Esophagus squamous epithelium (tissue), 5 donors: Measurements from ENCODE around the gene BMP8A. TPM values are rescaled to one million over a fixed set of nuclear protein-coding genes. Genes with fewer than 3 reads are reported as not detected.
"Not testable (repeated sequence)": the region's sequence is repeated elsewhere in the genome, so short reads cannot be mapped to it uniquely, and the experiment has no call there.

Experiments
- DNase-seq: peaks from one replicate; lab custom pipeline; 2025; lab: John Stamatoyannopoulos, UW
- H3K27ac ChIP-seq, 4 donors: fragments of 200-600 bp; sonication (generic); one replicate each; pipeline ENCODE4 v1.5.1; 2016 to 2019; ENCODE audit warnings: mild to moderate bottlenecking in 1 of 4
- H3K27me3 ChIP-seq, 4 donors: fragments of 200-600 bp; sonication (generic); 1 replicate in 3 of 4; 2 replicates in 1 of 4; pipeline versions ENCODE4 v1.5.1 to v1.6.0; 2017 to 2021; ENCODE audit warnings: antibody characterized with exemption in 1 of 4
- H3K36me3 ChIP-seq, 3 donors: fragments of 200-600 bp; sonication (generic); one replicate each; pipeline ENCODE4 v1.5.1; 2016 to 2019
- H3K4me1 ChIP-seq, 3 donors: fragments of 200-600 bp; sonication (generic); one replicate each; pipeline ENCODE4 v1.5.1; 2017 to 2019
- H3K4me3 ChIP-seq, 4 donors: fragments of 200-600 bp; sonication (generic); 1 replicate in 3 of 4; 2 replicates in 1 of 4; pipeline ENCODE4 v1.5.1; 2016 to 2019; ENCODE audit warnings: mild to moderate bottlenecking in 2 of 4, moderate library complexity in 1 of 4
- H3K9me3 ChIP-seq, 3 donors: fragments of 200-600 bp; sonication (generic); one replicate each; pipeline ENCODE4 v1.5.1; 2016 to 2019
- POLR2A ChIP-seq, 4 donors: fragments of 450-650 bp; IDR thresholded peaks; one replicate each; pipeline ENCODE4 v1.6.1; 2017; ENCODE audit warnings: antibody characterized with exemption in 4 of 4, mild to moderate bottlenecking in 4 of 4, moderate library complexity in 3 of 4
- WGBS, 2 donors: methylation state at CpG; one replicate each; pipeline ENCODE4 v1.1.5; 2018; 5-methylcytosine and 5-hydroxymethylcytosine counted together
- intact Hi-C: fragments of 100-400 bp; cut with DNase I; formaldehyde crosslinking; loops from one replicate; pipeline ENCODE4 v1.15.0; 2022
- total RNA-seq, 4 donors: library from RNA; depleted of rRNA; stranded (reverse); fragments of >200 nt; gene quantifications; one replicate each; pipeline ENCODE4 v1.1.0, GENCODE V29; 2016
- TF ChIP-seq, protein P1 (sequence below), 6 experiments: fragments of 450-650 bp in 4 of 6; fragments of 200-600 bp in 2 of 6; sonication (generic) in 2 of 6; IDR thresholded peaks; one replicate each; pipeline ENCODE4 v1.5.1; 2016 to 2019; ENCODE audit warnings: antibody characterized with exemption in 6 of 6, mild to moderate bottlenecking in 4 of 6, moderate library complexity in 4 of 6
- donor health status: DM: yes; HTN: yes; CAD: no.

The BMP8A gene
- total RNA-seq, 4 donors from 2014 or later, result 0.13 to 0.38 TPM; not detected in 2

DNA sequence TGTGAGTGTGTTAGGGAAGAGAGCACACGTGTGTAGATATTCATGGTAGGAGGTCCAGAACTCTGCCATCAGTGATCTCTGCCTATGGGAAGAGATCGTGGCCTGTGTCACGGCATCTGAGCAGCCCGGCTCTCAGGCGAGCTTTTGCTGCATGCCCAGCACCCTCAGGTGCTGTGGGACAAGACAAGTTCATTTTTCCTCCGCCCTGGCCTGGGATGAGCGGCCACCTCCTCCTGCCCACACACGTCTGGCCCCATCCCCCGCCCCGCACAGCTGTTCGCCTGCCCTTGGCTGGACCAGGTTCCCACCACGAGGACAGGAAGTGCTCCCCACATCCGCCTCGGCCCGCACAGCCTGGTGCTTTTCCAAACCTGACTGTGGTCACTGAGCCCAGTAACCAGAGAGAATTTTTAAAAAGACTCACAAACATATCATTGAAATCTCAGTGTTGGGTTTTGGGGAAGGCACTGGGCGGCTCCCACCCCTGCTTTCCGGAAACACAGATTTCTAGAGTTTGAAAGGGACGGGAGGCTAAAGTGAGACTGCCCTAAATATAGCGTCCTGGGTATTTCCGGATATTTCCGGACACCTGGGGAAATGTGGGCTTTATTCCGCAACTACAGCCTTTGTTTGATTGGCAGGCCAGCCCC, 18.0 kb downstream of the BMP8A start:
- intact Hi-C loops, result no loop called here
- TF ChIP-seq, protein P1, sequence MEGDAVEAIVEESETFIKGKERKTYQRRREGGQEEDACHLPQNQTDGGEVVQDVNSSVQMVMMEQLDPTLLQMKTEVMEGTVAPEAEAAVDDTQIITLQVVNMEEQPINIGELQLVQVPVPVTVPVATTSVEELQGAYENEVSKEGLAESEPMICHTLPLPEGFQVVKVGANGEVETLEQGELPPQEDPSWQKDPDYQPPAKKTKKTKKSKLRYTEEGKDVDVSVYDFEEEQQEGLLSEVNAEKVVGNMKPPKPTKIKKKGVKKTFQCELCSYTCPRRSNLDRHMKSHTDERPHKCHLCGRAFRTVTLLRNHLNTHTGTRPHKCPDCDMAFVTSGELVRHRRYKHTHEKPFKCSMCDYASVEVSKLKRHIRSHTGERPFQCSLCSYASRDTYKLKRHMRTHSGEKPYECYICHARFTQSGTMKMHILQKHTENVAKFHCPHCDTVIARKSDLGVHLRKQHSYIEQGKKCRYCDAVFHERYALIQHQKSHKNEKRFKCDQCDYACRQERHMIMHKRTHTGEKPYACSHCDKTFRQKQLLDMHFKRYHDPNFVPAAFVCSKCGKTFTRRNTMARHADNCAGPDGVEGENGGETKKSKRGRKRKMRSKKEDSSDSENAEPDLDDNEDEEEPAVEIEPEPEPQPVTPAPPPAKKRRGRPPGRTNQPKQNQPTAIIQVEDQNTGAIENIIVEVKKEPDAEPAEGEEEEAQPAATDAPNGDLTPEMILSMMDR (IDR thresholded peaks at IDR 0.05), result no peak
- TF ChIP-seq POLR2A (IDR thresholded peaks at IDR 0.05), result no peak
- Histone ChIP-seq H3K27ac (peak overlapping the region in 1 of 4 donors; percentile 32), H3K4me3 (no peak overlapping the region), H3K4me1 (peaks cover 0 to 5% (median under 1%) of the 10 kb centered on the region in 3 donors), H3K36me3 (no peaks in the 10 kb centered on the region), H3K27me3 (peaks cover 0 to 37% (median 0%) of the 10 kb centered on the region in 4 donors), H3K9me3 (no peaks in the 10 kb centered on the region)
- DNase-seq, result no peak
- WGBS, 2 donors, result 54 to 56% methylated on average over 7 to 12 of the region's 22 CpGs

DNA sequence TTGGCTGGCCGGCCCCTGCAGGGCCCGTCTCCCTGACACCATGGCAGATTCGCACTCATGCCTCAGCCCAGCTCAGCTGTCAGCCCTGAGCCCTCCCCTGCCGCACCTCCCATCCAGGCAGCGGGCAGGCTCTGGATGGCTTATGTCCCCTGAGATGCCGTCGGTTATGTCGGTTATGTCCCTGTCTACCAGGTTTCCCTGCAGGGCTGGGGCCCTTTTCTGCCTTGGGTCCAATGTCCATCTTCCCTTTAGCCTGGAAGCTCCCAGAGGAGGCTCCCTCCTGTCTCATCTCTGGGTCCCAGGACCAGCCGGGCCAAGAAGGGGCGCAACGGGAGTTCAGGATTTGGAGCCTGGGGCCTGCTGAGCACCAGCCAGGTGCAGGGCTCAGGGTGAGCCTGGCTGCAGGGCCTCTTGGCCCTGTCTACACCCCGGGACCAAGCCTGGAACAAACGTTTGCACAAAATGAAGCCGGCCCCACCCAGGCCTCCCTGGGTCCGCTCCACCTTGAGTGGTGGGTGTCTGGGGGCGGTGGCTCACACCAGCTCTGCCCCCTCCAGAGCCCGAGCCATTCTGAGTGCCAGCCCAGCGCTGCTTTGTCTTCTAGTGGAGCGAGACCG, 19.2 kb downstream of the BMP8A start:
- H3K4me1 ChIP-seq, DNase-seq, H3K27ac ChIP-seq, intact Hi-C loops, H3K9me3 ChIP-seq, H3K4me3 ChIP-seq, H3K36me3 ChIP-seq: not testable (repeated sequence)
- H3K27me3 ChIP-seq, result peaks cover 0 to 44% (median 0%) of the 10 kb centered on the region in 4 donors
- WGBS, 2 donors, result 100% methylated on average over 3 of the region's 20 CpGs; no CpG with 5 or more reads in 1 of the 2 donors

DNA sequence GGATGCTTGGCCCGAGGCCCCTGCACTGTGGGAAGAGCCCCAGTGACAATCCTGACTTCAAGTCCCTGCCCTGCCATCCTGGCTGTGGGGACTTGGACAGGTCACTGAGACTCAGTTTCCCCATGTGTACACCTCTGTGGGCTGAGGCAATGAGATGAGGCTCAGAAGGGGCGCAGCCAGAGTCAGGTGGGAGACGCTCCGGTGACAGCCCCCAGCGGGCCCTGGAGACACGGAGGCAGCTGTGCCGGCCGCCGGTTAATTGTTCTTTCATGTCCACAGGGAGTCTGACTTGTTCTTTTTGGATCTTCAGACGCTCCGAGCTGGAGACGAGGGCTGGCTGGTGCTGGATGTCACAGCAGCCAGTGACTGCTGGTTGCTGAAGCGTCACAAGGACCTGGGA, 20.0 kb downstream of the BMP8A start:
- not testable (repeated sequence) for DNase-seq

DNA sequence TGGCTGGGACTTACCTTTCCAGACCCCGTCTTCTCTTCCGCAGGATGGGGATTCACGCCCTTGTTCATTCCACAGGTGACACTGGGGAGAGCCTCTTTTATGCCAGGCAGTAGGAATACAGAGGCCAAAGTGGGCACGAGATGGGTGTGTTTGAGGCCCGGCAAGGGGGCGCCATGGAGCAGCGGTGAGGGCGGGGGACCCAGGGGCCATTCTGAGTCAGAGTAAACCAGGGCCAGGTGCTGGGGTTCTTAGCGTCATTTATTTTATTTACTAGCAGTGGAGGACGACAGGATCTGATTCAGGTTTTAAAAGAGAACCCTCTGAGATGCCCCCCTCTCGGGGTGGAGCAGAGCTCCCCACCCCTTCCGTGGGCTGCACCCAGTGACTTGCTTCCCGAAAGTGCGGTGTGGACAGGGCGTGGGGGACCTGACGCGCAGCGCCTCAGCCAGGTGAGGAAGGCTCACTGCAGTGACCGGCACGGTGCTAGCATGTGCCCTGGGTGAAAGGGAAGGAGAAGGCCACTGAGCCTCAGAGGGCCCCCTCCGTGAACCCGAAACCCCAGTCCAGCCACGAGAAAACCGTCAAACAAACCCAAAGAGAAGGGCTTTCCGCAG, 20.9 kb downstream of the BMP8A start:
- H3K27ac ChIP-seq, DNase-seq, H3K36me3 ChIP-seq, H3K9me3 ChIP-seq, H3K4me3 ChIP-seq, intact Hi-C loops, H3K4me1 ChIP-seq: not testable (repeated sequence)
- WGBS, 2 donors, result no CpG with 5 or more reads among the region's 25 CpGs
- peaks cover 0 to 33% (median 0%) of the 10 kb centered on the region in 4 donors for H3K27me3 ChIP-seq

More for the DNA sequence above, 20.0 kb downstream of the BMP8A start:
- H3K27me3 ChIP-seq, result peaks cover 0 to 42% (median 0%) of the 10 kb centered on the region in 4 donors
- H3K36me3 ChIP-seq, H3K27ac ChIP-seq, H3K4me3 ChIP-seq, intact Hi-C loops, H3K4me1 ChIP-seq, H3K9me3 ChIP-seq: not testable (repeated sequence)
- no CpG with 5 or more reads among the region's 13 CpGs for WGBS, 2 donors

DNA sequence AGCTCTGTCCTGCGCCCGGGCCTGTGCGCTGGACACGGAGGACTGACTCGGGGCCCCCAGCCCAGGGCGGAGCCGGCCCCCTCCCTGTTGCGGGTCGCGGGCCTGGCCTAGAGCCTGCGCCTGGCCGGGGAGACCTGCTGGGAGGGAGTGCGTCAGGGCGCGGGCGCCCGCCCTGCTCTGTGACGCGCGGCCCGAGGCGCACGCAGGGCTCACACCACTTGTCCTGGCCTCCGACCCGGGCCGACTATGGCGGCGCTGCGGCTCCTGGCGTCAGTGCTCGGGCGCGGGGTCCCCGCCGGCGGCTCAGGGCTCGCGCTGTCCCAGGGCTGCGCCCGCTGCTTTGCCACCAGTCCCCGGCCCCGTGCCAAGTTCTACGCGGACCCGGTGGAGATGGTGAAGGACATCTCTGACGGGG, 23.3 kb downstream of the BMP8A start:
- peak overlapping the region in 3 of 4 donors; percentile 6 to 55 (median 44) for H3K4me3 ChIP-seq
- H3K4me1 ChIP-seq, H3K9me3 ChIP-seq, H3K27ac ChIP-seq, H3K36me3 ChIP-seq, DNase-seq, intact Hi-C loops: not testable (repeated sequence)
- H3K27me3 ChIP-seq, result peaks cover 0 to 13% (median 0%) of the 10 kb centered on the region in 4 donors
- 0% methylated on average over 2 of the region's 46 CpGs; no CpG with 5 or more reads in 1 of the 2 donors for WGBS, 2 donors

DNA sequence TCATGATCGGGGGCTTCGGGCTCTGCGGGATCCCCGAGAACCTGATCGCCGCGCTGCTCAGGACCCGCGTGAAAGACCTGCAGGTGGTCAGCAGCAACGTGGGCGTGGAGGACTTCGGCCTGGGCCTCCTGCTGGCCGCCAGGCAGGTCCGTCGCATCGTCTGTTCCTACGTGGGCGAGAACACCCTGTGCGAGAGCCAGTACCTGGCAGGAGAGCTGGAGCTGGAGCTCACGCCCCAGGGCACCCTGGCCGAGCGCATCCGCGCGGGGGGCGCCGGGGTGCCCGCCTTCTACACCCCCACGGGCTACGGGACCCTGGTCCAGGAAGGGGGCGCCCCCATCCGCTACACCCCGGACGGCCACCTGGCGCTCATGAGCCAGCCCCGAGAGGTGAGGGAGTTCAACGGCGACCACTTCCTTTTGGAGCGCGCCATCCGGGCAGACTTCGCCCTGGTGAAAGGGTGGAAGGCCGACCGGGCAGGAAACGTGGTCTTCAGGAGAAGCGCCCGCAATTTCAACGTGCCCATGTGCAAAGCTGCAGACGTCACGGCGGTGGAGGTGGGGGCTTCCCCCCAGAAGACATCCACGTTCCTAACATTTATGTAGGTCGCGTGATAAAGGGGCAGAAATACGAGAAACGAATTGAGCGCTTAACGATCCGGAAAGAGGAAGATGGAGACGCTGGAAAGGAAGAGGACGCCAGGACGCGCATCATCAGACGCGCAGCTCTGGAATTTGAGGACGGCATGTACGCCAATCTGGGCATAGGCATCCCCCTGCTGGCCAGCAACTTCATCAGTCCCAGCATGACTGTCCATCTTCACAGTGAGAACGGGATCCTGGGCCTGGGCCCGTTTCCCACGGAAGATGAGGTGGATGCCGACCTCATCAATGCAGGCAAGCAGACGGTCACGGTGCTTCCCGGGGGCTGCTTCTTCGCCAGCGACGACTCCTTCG, 24.0 kb downstream of the BMP8A start:
- H3K9me3 ChIP-seq, H3K4me1 ChIP-seq, intact Hi-C loops, H3K36me3 ChIP-seq, H3K27ac ChIP-seq, DNase-seq: not testable (repeated sequence)
- 0 to 13% methylated on average over 3 to 19 of the region's 78 CpGs for WGBS, 2 donors
- Histone ChIP-seq H3K4me3 (peak overlapping the region in 3 of 4 donors; percentile 6 to 55 (median 44)), H3K27me3 (peaks cover 0 to 13% (median 0%) of the 10 kb centered on the region in 4 donors)

DNA sequence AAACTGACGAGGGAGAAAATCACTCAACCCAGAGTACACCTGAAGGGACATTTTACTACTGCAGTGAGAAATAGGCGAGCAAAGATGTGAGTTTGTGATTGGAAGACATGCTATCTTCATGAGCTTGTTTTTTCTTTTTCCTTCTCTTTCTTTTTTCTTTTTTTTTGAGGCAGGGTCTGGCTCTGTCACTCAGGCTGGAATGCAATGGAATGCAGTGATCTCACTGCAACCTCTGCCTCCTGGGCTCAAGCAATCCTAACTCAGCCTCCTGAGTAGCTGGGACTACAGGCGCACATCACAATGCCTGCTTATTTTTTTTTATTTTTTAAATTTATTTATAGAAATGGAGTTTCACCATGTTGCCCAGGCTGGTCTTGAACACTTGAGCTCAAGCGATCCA, 25.4 kb downstream of the BMP8A start:
- intact Hi-C loops, H3K27me3 ChIP-seq, H3K9me3 ChIP-seq, H3K4me3 ChIP-seq, H3K36me3 ChIP-seq, H3K4me1 ChIP-seq, DNase-seq, H3K27ac ChIP-seq: not testable (repeated sequence)
- WGBS, 2 donors, result 90 to 96% methylated on average over 2 of the region's 4 CpGs

DNA sequence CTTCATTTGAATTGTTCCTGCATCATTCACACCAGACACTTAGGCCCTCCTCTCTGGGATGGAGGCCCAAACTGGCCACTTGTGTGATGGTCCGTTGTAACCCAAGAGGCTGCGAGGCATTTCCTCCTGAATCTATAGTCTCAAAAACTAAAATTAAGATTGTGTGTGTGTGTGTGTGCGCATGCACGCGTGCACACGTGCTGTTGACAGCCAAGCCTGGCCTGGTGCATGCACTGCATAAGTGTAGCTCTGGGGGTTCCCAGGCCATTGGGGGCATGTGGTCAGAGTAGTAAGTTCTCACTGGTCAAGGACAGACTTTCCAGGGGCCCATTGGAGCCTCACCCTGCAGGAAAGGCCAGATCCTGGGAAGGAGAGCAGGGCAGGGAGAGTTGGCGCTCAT, 26.5 kb downstream of the BMP8A start:
- H3K9me3 ChIP-seq, H3K4me1 ChIP-seq, H3K36me3 ChIP-seq, H3K4me3 ChIP-seq, H3K27me3 ChIP-seq, DNase-seq, intact Hi-C loops, H3K27ac ChIP-seq: not testable (repeated sequence)
- WGBS, 2 donors, result no CpG with 5 or more reads among the region's 7 CpGs

DNA sequence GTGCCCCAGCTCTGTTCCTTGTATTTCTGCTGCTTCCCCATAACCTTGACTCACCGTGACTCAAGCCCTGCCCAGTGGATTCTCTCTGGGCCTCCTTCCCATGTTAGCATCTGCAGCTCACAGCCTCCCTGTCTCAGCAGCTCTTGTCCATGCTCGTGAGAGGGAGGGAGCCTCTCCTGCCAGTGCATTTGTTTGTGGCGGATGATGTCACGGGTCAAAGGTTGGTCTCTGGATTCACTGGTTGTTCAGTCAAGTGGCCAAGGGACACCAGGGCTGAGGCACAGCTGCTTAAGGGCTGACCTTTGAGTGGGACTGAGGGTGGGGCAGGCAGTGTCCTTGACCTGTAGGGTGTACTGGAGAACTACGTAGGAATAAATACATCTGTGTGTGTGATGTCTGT, 27.9 kb downstream of the BMP8A start:
- H3K27ac ChIP-seq, H3K27me3 ChIP-seq, H3K36me3 ChIP-seq, H3K4me3 ChIP-seq, DNase-seq, intact Hi-C loops, H3K4me1 ChIP-seq, H3K9me3 ChIP-seq: not testable (repeated sequence)
- 33 to 40% methylated on average over 1 of the region's 5 CpGs for WGBS, 2 donors

DNA sequence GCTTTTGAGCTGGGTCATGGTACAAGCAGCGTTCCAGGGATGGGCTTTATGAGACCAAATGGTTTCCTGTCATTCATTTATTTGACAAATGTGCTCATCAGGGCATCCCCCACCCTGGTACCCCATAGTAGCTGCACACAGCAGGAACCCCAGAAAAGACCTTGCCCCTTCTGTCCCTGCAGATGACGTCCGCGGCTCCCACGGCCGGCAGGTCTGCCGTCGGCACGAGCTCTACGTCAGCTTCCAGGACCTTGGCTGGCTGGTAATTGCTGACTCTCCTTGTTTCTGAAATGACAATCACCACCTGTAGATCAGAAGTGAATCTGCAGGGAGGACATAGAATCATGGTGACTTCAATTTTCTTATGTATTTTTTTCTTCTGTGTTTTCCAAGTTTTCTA, 30.8 kb downstream of the BMP8A start:
- H3K36me3 ChIP-seq, result peaks cover 0 to 21% (median 0%) of the 10 kb centered on the region in 3 donors
- intact Hi-C loops, H3K9me3 ChIP-seq, DNase-seq, H3K4me3 ChIP-seq, H3K27me3 ChIP-seq, H3K27ac ChIP-seq, H3K4me1 ChIP-seq: not testable (repeated sequence)
- WGBS, 2 donors, result 50 to 70% methylated on average over 2 to 9 of the region's 10 CpGs
